Measurements from ENCODE around the gene SLC16A3. TPM values are rescaled to one million over a fixed set of nuclear protein-coding genes. Genes with fewer than 3 reads are reported as not detected.

SLC16A3 gene
- polyA plus RNA-seq, 1 donor (not counting 4 experiments of a cell fraction or from before 2014, with no cell fraction given) = 35.7 TPM

DNA sequence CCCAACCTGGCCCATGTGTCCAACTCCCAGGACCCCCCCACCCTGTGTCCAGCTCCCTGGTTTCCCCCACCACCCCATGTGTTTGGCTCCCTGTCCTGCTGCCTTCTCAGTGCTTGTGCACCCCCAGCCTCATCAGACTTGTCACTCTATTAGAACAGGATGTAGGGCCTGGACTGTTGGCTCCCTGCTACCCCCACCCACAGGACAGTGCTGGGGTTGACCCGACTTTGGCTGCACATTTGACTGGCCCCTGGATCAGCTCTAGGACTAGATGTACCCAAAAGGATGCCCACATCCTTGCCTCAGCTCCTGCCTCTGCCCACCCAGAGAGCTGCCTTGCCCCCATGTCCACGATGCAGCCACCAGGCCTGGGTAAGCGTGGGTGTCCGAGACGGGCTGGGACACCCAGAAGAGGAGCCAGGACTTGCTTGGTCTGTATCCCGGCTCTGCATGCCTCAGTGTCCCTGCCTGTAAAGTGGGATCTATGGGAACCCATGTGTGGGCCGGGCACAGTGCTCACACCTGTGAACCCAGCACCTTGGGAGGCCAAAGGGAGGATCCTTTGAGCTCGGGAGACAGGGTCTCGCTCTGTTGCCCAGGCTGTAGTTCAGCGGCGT lies 14.7 kb upstream of the SLC16A3 start:
- no peak overlapping the region for H3K27ac ChIP-seq (ENCODE audit: control insufficient read depth, insufficient read depth, low read length)
- no peak overlapping the region for H3K4me3 ChIP-seq (ENCODE audit: control insufficient read depth in 2 of 3, extremely low read depth in 1 of 3, insufficient read depth in 2 of 3, low read depth in 1 of 3, low read length in 3 of 3)
- no peak for DNase-seq (ENCODE audit: low read depth, low spot score)
- no peak for FAIRE-seq
- TF ChIP-seq EZH2 (IDR thresholded peaks at IDR 0.05; ENCODE audit: low read length) = no peak
- TF ChIP-seq, protein P1, sequence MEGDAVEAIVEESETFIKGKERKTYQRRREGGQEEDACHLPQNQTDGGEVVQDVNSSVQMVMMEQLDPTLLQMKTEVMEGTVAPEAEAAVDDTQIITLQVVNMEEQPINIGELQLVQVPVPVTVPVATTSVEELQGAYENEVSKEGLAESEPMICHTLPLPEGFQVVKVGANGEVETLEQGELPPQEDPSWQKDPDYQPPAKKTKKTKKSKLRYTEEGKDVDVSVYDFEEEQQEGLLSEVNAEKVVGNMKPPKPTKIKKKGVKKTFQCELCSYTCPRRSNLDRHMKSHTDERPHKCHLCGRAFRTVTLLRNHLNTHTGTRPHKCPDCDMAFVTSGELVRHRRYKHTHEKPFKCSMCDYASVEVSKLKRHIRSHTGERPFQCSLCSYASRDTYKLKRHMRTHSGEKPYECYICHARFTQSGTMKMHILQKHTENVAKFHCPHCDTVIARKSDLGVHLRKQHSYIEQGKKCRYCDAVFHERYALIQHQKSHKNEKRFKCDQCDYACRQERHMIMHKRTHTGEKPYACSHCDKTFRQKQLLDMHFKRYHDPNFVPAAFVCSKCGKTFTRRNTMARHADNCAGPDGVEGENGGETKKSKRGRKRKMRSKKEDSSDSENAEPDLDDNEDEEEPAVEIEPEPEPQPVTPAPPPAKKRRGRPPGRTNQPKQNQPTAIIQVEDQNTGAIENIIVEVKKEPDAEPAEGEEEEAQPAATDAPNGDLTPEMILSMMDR (optimal IDR thresholded peaks at IDR 0.05 in 1 of 3, IDR thresholded peaks at IDR 0.05 in 1 of 3, conservative IDR thresholded peaks at IDR 0.05 in 1 of 3; ENCODE audit: extremely low read depth in 1 of 3, insufficient read depth in 2 of 3, low read length in 3 of 3) = no peak
- H3K9ac ChIP-seq (ENCODE audit: control insufficient read depth, extremely low read depth, insufficient read depth, low read length) = no peak overlapping the region
- H3K4me2 ChIP-seq (ENCODE audit: control insufficient read depth, extremely low read depth, insufficient read depth, low read depth, low read length) = no peak overlapping the region
- H3K9me3 ChIP-seq (ENCODE audit: control insufficient read depth, low read depth, low read length) = no peaks in the 10 kb centered on the region
- no peaks in the 10 kb centered on the region for H3K9me1 ChIP-seq (ENCODE audit: control insufficient read depth, extremely low read depth, insufficient read depth, low read length)
- dilution Hi-C loops (cut with MboI; ENCODE audit: extremely low pct_ligation_motif_present, low sequenced_read_pairs) = no loop called here
- no peak overlapping the region for H2AFZ ChIP-seq (ENCODE audit: control insufficient read depth, low read length)
- peaks cover 14% of the 10 kb centered on the region for H3K79me2 ChIP-seq (ENCODE audit: control insufficient read depth, insufficient read depth, low read length)
- no peaks in the 10 kb centered on the region for H3K27me3 ChIP-seq (ENCODE audit: control insufficient read depth, extremely low read depth, insufficient read depth, low read length)
- H3K36me3 ChIP-seq (ENCODE audit: control insufficient read depth in 2 of 2, extremely low read depth in 1 of 2, insufficient read depth in 2 of 2, low read length in 2 of 2) = peaks cover 0 to 2% of the 10 kb centered on the region in 2 experiments
- H4K20me1 ChIP-seq (ENCODE audit: control insufficient read depth, extremely low read depth, insufficient read depth, low read length) = no peaks in the 10 kb centered on the region
- H3K4me1 ChIP-seq (ENCODE audit: control insufficient read depth, extremely low read depth, insufficient read depth, low read length) = peaks cover 39% of the 10 kb centered on the region

DNA sequence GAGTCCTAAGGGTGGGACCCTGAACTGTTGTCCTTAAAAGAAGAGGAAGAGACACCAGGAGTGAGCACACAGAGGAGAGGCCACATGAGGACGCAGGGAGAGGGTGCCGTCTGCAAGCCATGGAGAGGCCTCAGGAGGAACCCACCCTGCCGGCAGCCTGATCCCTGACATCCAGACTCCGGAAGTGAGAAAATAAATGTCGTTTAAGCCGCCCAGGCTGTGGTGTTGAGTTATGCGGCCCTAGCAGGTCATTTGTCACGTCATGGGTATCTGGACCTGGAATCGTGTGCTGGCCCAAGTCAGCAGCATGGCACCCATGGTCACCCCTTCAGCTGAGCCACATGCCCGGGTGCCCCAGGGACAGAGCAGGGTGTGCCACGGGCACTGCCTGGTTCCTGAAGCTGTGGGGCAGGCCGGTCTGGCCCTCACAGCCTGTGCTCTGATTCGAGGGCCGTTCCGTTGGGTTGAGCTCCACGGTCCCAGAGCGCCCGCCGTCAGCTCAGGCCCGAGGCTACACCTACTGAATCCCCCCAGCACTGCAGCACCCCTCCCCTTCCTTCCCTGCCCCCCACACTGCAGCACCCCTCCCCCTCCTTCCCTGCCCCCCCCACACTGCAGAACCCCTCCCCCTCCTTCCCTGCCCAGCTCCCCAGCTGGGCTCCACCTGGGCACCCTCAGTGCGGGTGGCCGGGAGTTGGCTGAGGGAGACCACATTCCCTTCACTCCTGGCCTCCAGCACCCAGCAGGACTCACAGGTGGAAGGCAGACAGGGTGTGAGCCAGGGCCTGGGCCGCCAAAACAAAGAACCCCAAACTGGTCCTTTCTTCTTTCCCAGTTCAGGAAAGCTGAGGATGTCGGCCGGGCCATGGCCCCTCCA lies 13.5 kb upstream of the SLC16A3 start:
- peak overlapping the region; percentile 78 for H3K27ac ChIP-seq (ENCODE audit: control insufficient read depth, insufficient read depth, low read length)
- dilution Hi-C loops (cut with MboI; ENCODE audit: extremely low pct_ligation_motif_present, low sequenced_read_pairs) = no loop called here
- H3K4me1 ChIP-seq (ENCODE audit: control insufficient read depth, extremely low read depth, insufficient read depth, low read length) = peaks cover 39% of the 10 kb centered on the region
- peaks cover 11% of the 10 kb centered on the region for H3K79me2 ChIP-seq (ENCODE audit: control insufficient read depth, insufficient read depth, low read length)
- TF ChIP-seq, protein P1 (optimal IDR thresholded peaks at IDR 0.05 in 1 of 3, IDR thresholded peaks at IDR 0.05 in 1 of 3, conservative IDR thresholded peaks at IDR 0.05 in 1 of 3; ENCODE audit: extremely low read depth in 1 of 3, insufficient read depth in 2 of 3, low read length in 3 of 3) = no peak
- no peak for TF ChIP-seq EZH2 (IDR thresholded peaks at IDR 0.05; ENCODE audit: low read length)
- H3K4me2 ChIP-seq (ENCODE audit: control insufficient read depth, extremely low read depth, insufficient read depth, low read depth, low read length) = peak overlapping the region; percentile 78
- H3K4me3 ChIP-seq (ENCODE audit: control insufficient read depth in 2 of 3, extremely low read depth in 1 of 3, insufficient read depth in 2 of 3, low read depth in 1 of 3, low read length in 3 of 3) = no peak overlapping the region
- H2AFZ ChIP-seq (ENCODE audit: control insufficient read depth, low read length) = no peak overlapping the region
- FAIRE-seq (no peak), DNase-seq (ENCODE audit: low read depth, low spot score) (no peak)
- H3K9me1 ChIP-seq (ENCODE audit: control insufficient read depth, extremely low read depth, insufficient read depth, low read length) = no peaks in the 10 kb centered on the region
- H3K9me3 ChIP-seq (ENCODE audit: control insufficient read depth, low read depth, low read length) = no peaks in the 10 kb centered on the region
- no peaks in the 10 kb centered on the region for H3K27me3 ChIP-seq (ENCODE audit: control insufficient read depth, extremely low read depth, insufficient read depth, low read length)
- H3K9ac ChIP-seq (ENCODE audit: control insufficient read depth, extremely low read depth, insufficient read depth, low read length) = no peak overlapping the region
- H4K20me1 ChIP-seq (ENCODE audit: control insufficient read depth, extremely low read depth, insufficient read depth, low read length) = no peaks in the 10 kb centered on the region
- H3K36me3 ChIP-seq (ENCODE audit: control insufficient read depth in 2 of 2, extremely low read depth in 1 of 2, insufficient read depth in 2 of 2, low read length in 2 of 2) = no peaks in the 10 kb centered on the region

Measured in keratinocyte (primary cell).